ENCODE results near the gene SLC2A9. TPM values are rescaled to one million over a fixed set of nuclear protein-coding genes. Genes with fewer than 3 reads are reported as not detected.

SLC2A9 gene
- total and polyA plus RNA-seq, 2 of the 8 experiments (the other 6 are each of a cell fraction or from before 2014, with no cell fraction given), result 0.20 to 0.26 TPM

DNA sequence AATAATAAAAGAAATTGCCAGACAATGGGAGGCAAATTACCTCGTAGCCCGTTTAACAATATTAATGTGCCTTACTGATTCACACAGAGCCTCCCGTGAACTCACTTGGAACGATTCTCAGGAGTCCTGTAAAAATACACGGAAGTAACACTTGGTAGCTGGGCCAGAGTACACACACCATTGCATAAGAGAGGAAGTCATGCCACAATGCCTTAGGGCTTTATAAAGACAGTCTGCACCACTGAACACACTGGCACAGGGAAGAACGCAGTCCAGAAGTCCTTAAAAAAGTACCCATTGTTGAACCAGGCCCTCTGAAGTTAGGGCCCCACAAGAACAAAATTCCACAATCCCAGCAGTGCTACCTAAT is 15.1 kb downstream of the SLC2A9 start:
- Histone ChIP-seq H3K36me3 (ENCODE audit: control insufficient read depth in 2 of 4, insufficient read depth in 4 of 4, low read length in 3 of 4) (no peaks in the 10 kb centered on the region), H2AK5ac (ENCODE audit: low read depth, low read length) (no peak overlapping the region), H2AFZ (ENCODE audit: low read length) (no peak overlapping the region), H3K4me3 (ENCODE audit: extremely low read depth in 1 of 4, insufficient read depth in 2 of 4, low read depth in 3 of 4, low read length in 4 of 4) (no peak overlapping the region), H4K5ac (ENCODE audit: insufficient read length, low read depth, low read length) (no peak overlapping the region), H3K4me2 (ENCODE audit: insufficient read depth in 1 of 2, low read depth in 2 of 2, low read length in 2 of 2) (no peak overlapping the region), H4K8ac (ENCODE audit: extremely low read depth, insufficient read depth, low read length) (no peak overlapping the region), H3K79me2 (ENCODE audit: control insufficient read depth in 1 of 2, insufficient read depth in 2 of 2, low read length in 2 of 2) (no peaks in the 10 kb centered on the region), H3K18ac (ENCODE audit: extremely low read depth, low read length) (peak overlapping the region; percentile 24; the same call in 1 of the 2 replicates), H4K20me1 (replicated peaks in 1 of 2; ENCODE audit: control insufficient read depth in 1 of 2, insufficient read depth in 2 of 2, low read length in 2 of 2) (no peaks in the 10 kb centered on the region), H3K9ac (replicated peaks in 1 of 4; ENCODE audit: extremely low read depth in 1 of 4, low read depth in 3 of 4, low read length in 3 of 4) (no peak overlapping the region), H3K27me3 (replicated peaks in 1 of 4; ENCODE audit: control insufficient read depth in 3 of 4, extremely low read depth in 1 of 4, insufficient read depth in 3 of 4, low read length in 3 of 4) (no peaks in the 10 kb centered on the region; a peak in 1 of 7 replicates), H2BK5ac (ENCODE audit: low read depth, low read length) (no peak overlapping the region), H3K14ac (ENCODE audit: insufficient read length) (no peak overlapping the region), H2BK12ac (ENCODE audit: low read depth, low read length) (0 out of 2 replicates have a peak overlapping the region, but pooled peaks have one; percentile 43), H3K27ac (ENCODE audit: low read depth, low read length) (no peak overlapping the region), H3K9me3 (ENCODE audit: insufficient read depth in 2 of 2, low read depth in 1 of 2, low read length in 1 of 2) (no peaks in the 10 kb centered on the region), H3K23ac (ENCODE audit: insufficient read length) (no peak overlapping the region), H3K23me2 (ENCODE audit: low read depth, low read length) (no peaks in the 10 kb centered on the region), H3K4ac (replicated peaks; ENCODE audit: insufficient read length, low read depth, low read length) (no peak overlapping the region), H2BK120ac (replicated peaks; ENCODE audit: low read depth, low read length) (no peak overlapping the region), H4K91ac (replicated peaks; ENCODE audit: insufficient read length, low read length) (no peak overlapping the region), H3K79me1 (ENCODE audit: low read depth, low read length) (no peaks in the 10 kb centered on the region), H3K4me1 (replicated peaks in 1 of 4; ENCODE audit: control insufficient read depth in 3 of 4, insufficient read depth in 4 of 4, low read length in 3 of 4) (no peaks in the 10 kb centered on the region), H3K56ac (replicated peaks; ENCODE audit: insufficient read length, low read depth, low read length) (no peak overlapping the region), H2BK20ac (ENCODE audit: low read length) (no peak overlapping the region), H2BK15ac (ENCODE audit: low read length) (no peak overlapping the region)
- no peak for DNase-seq (ENCODE audit: low read depth in 1 of 2, low spot score in 2 of 2)
- ChIA-PET CTCF (ENCODE audit: partially characterized antibody) (interaction anchor here (0.9 to 1.8 kb wide), 5 partner anchors 9 to 241 kb away, joined by 4 to 10 read pairs (median 5); no protein-coding TSS in a partner anchor), POLR2A (ENCODE audit: partially characterized antibody) (interaction anchor here (1.1 kb wide), 1 partner anchor 58 kb away, joined by 3 read pairs; no protein-coding TSS in a partner anchor)
- TF ChIP-seq SP2 (IDR thresholded peaks at IDR 0.05; ENCODE audit: low read length) (no peak), GABPA (IDR thresholded peaks at IDR 0.05; ENCODE audit: borderline replicate concordance, insufficient read depth, low read length) (no peak), MAX (IDR thresholded peaks at IDR 0.05) (no peak), JUND (IDR thresholded peaks at IDR 0.05; ENCODE audit: low read length) (no peak)
- FAIRE-seq, result no peak
- WGBS, 2 experiments (ENCODE audit: extremely low coverage in 1 of 2, insufficient coverage in 1 of 2, insufficient read length in 1 of 2, insufficient replicate concordance in 2 of 2, low coverage in 1 of 2, low lambda C conversion rate in 2 of 2, missing lambda C conversion rate in 1 of 2), result 73% methylated on average over 6 of the region's 6 CpGs; no CpG with 5 or more reads in 1 of the 2 experiments
